CD4-positive, alpha-beta T cell (primary cell): Measurements from ENCODE around the gene EHF. TPM values are rescaled to one million over a fixed set of nuclear protein-coding genes. Genes with fewer than 3 reads are reported as not detected.

Experiments used
- ATAC-seq: fragments of 200-7000 bp; cut with Tn5 transposase; one replicate; pipeline ENCODE4 v1.10.0; 2022; ENCODE audit warnings: mild to moderate bottlenecking; ENCODE audit not compliant: poor library complexity
- CTCF ChIA-PET: fragments of 350-600 bp; sonication (Branson Sonifier 250); formaldehyde crosslinking; loops from one replicate; lab custom pipeline; 2021; ENCODE audit warnings: antibody characterized with exemption, inconsistent platforms; lab: Charles Lee
- POLR2A ChIA-PET: fragments of 350-600 bp; sonication (Branson Sonifier 250); formaldehyde crosslinking; loops from one replicate; lab custom pipeline; 2021; ENCODE audit warnings: antibody characterized with exemption, inconsistent platforms; lab: Charles Lee
- DNase-seq, 14 experiments: peaks; one replicate each; pipeline ENCODE4 v3.0.0-alpha.2; 2013 to 2020; ENCODE audit warnings: mixed read lengths in 2 of 14
- H3K27ac ChIP-seq, 2 donors: one replicate each; pipeline versions ENCODE4 v1.5.1 to v1.7.0; 2013; ENCODE audit warnings: low read length in 2 of 2, low read depth in 1 of 2, mild to moderate bottlenecking in 1 of 2
- H3K27me3 ChIP-seq, 2 experiments: 1 replicate in 1 of 2; 2 replicates in 1 of 2; pipeline versions ENCODE4 v1.6.1 to v1.7.0; 2013; ENCODE audit warnings: low read length in 2 of 2, control low read depth in 1 of 2, mild to moderate bottlenecking in 1 of 2, moderate library complexity in 1 of 2; ENCODE audit not compliant: insufficient read depth in 2 of 2, control insufficient read depth in 1 of 2
- H3K36me3 ChIP-seq: one replicate; pipeline ENCODE4 v1.6.1; 2013; ENCODE audit warnings: low read length, control low read depth; ENCODE audit not compliant: insufficient read depth
- H3K4me1 ChIP-seq: one replicate; pipeline ENCODE4 v1.6.1; 2013; ENCODE audit warnings: low read length, control low read depth; ENCODE audit not compliant: insufficient read depth
- H3K4me3 ChIP-seq: one replicate; pipeline ENCODE4 v1.5.1; 2013; ENCODE audit warnings: mild to moderate bottlenecking, low read length, moderate library complexity
- H3K9me3 ChIP-seq, 2 experiments: 1 replicate in 1 of 2; 2 replicates in 1 of 2; pipeline versions ENCODE4 v1.6.1 to v1.7.0; 2013; ENCODE audit warnings: low read length in 2 of 2, mild to moderate bottlenecking in 2 of 2, control low read depth in 1 of 2, moderate library complexity in 1 of 2; ENCODE audit not compliant: control insufficient read depth in 1 of 2, insufficient read depth in 1 of 2
- H3K27ac Mint-ChIP-seq: one replicate; pipeline ENCODE4 v1.8.0; 2020; ENCODE audit warnings: mixed read lengths
- H3K27me3 Mint-ChIP-seq: one replicate; pipeline ENCODE4 v1.8.0; 2021; ENCODE audit warnings: mixed read lengths
- H3K36me3 Mint-ChIP-seq: one replicate; pipeline ENCODE4 v1.8.0; 2021; ENCODE audit warnings: low read depth, mixed read lengths
- H3K4me1 Mint-ChIP-seq: one replicate; pipeline ENCODE4 v1.8.0; 2021; ENCODE audit warnings: low read depth, mixed read lengths
- H3K4me3 Mint-ChIP-seq: one replicate; pipeline ENCODE4 v1.8.0; 2020; ENCODE audit warnings: mild to moderate bottlenecking, mixed read lengths
- H3K9me3 Mint-ChIP-seq: one replicate; pipeline ENCODE4 v1.8.0; 2020; ENCODE audit warnings: mixed read lengths
- intact Hi-C, 2 experiments: fragments of 100-400 bp; cut with DNase I in 1 of 2; cut with micrococcal nuclease in 1 of 2; formaldehyde crosslinking; loops; one replicate each; pipeline versions ENCODE4 v1.15.1 to v1.9.0; 2023 to 2025; cut with DNase I, micrococcal nuclease
- total RNA-seq, 174 experiments: library from RNA in 2 of 174; stranded (reverse) in 2 of 174; gene quantifications; one replicate each; pipeline ENCODE4 v1.2.3 and lab custom pipeline; 2021 to 2026
- TF ChIP-seq, protein P1 (sequence below): fragments of 200-600 bp; IDR thresholded peaks from one replicate; pipeline ENCODE4 v1.8.0; 2022; ENCODE audit warnings: antibody characterized with exemption, mild to moderate bottlenecking

Gene EHF
- total RNA-seq, 2 experiments from 2014 or later = not detected

DNA sequence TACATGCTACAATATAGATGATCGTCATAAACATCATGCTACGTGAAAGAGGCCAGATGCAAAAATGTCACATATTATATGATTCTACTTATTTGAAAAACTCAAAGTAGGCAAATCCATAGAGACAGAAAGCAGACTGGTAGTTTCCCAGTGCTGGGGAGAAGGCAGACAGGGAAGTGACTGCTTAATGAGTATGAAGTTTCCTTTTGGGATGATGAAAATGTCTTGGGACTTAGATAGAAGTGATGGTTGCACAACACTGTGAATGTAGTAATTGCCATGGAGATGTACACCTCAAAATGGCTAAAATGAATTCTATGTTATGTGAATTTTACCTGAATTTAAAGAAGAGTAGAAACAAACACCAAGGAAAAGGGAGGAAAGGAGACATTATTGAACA is 45.2 kb upstream of the EHF start:
- no peak overlapping the region for H3K4me3 Mint-ChIP-seq
- H3K36me3 ChIP-seq = no peaks in the 10 kb centered on the region
- no peak overlapping the region for H3K4me3 ChIP-seq
- no peaks in the 10 kb centered on the region for H3K4me1 Mint-ChIP-seq
- H3K27me3 Mint-ChIP-seq = peaks cover 62% of the 10 kb centered on the region
- H3K36me3 Mint-ChIP-seq = no peaks in the 10 kb centered on the region
- H3K4me1 ChIP-seq = no peaks in the 10 kb centered on the region
- no peak for ATAC-seq
- TF ChIP-seq, protein P1, sequence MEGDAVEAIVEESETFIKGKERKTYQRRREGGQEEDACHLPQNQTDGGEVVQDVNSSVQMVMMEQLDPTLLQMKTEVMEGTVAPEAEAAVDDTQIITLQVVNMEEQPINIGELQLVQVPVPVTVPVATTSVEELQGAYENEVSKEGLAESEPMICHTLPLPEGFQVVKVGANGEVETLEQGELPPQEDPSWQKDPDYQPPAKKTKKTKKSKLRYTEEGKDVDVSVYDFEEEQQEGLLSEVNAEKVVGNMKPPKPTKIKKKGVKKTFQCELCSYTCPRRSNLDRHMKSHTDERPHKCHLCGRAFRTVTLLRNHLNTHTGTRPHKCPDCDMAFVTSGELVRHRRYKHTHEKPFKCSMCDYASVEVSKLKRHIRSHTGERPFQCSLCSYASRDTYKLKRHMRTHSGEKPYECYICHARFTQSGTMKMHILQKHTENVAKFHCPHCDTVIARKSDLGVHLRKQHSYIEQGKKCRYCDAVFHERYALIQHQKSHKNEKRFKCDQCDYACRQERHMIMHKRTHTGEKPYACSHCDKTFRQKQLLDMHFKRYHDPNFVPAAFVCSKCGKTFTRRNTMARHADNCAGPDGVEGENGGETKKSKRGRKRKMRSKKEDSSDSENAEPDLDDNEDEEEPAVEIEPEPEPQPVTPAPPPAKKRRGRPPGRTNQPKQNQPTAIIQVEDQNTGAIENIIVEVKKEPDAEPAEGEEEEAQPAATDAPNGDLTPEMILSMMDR = no peak
- ChIA-PET POLR2A (no interaction called here), CTCF (no interaction called here)
- H3K27me3 ChIP-seq = peaks cover 8 to 35% of the 10 kb centered on the region in 2 experiments
- DNase-seq = no peak
- no peaks in the 10 kb centered on the region for H3K9me3 Mint-ChIP-seq
- no peak overlapping the region for H3K27ac Mint-ChIP-seq
- no peaks in the 10 kb centered on the region for H3K9me3 ChIP-seq
- no peak overlapping the region for H3K27ac ChIP-seq
- intact Hi-C loops = no loop called here

- CTCF ChIA-PET = no interaction called here
- no peak overlapping the region for H3K4me3 ChIP-seq
- H3K4me1 Mint-ChIP-seq = no peaks in the 10 kb centered on the region
- H3K27ac ChIP-seq = no peak overlapping the region
- peaks cover 6 to 35% of the 10 kb centered on the region in 2 experiments for H3K27me3 ChIP-seq
- peaks cover 64% of the 10 kb centered on the region for H3K27me3 Mint-ChIP-seq
- intact Hi-C loops = no loop called here
- ATAC-seq = no peak
- H3K36me3 ChIP-seq = no peaks in the 10 kb centered on the region
- TF ChIP-seq, protein P1 = no peak
- H3K4me1 ChIP-seq = no peaks in the 10 kb centered on the region
- H3K9me3 ChIP-seq = no peaks in the 10 kb centered on the region
- no peak overlapping the region for H3K27ac Mint-ChIP-seq
- H3K4me3 Mint-ChIP-seq = no peak overlapping the region
- no peaks in the 10 kb centered on the region for H3K36me3 Mint-ChIP-seq
- DNase-seq = no peak
- POLR2A ChIA-PET = no interaction called here
- H3K9me3 Mint-ChIP-seq = no peaks in the 10 kb centered on the region
Measured at GRCh38 chr11:34576331-34576730, 44.6 kb upstream of the EHF start.

DNA sequence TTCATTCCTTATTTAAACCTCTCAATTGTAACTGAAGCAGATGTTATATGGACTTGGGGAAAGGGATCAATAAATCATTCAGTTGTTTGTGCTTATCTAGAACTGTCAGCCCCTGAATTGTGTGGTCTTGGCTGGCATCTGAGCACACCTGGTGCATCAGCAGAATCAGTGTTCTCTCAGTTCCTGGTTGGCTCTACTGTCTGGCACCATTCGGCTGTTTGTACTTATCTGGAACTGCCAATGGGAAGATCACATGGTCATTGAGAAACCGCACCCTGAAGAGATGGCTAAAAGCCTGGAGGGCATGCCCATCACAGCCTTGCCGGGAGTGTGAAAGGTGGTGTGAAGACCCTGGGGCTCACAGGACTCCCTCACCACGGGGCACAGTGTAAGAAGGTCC is 37.1 kb upstream of the EHF start:
- no peaks in the 10 kb centered on the region for H3K4me1 Mint-ChIP-seq
- H3K9me3 Mint-ChIP-seq = no peaks in the 10 kb centered on the region
- Histone ChIP-seq H3K27ac (no peak overlapping the region), H3K4me3 (no peak overlapping the region), H3K36me3 (no peaks in the 10 kb centered on the region), H3K27me3 (peaks cover 6 to 11% of the 10 kb centered on the region in 2 experiments), H3K9me3 (no peaks in the 10 kb centered on the region), H3K4me1 (no peaks in the 10 kb centered on the region)
- CTCF ChIA-PET = no interaction called here
- no peak for ATAC-seq
- intact Hi-C loops = loop anchor here in 1 of 2 experiments (2.0 to 10.0 kb wide), 2 partner anchors 307 to 391 kb away; no protein-coding TSS in a partner anchor
- no peak overlapping the region for H3K4me3 Mint-ChIP-seq
- POLR2A ChIA-PET = no interaction called here
- no peaks in the 10 kb centered on the region for H3K36me3 Mint-ChIP-seq
- H3K27ac Mint-ChIP-seq = no peak overlapping the region
- peaks cover 41% of the 10 kb centered on the region for H3K27me3 Mint-ChIP-seq
- no peak for DNase-seq
- TF ChIP-seq, protein P1 = no peak
